Tibial nerve (tissue), 3 donors: Measurements from ENCODE around the gene HCFC1R1.

ENCODE experiments used
- POLR2A ChIP-seq, 2 donors: fragments of 450-650 bp; IDR thresholded peaks; one replicate each; pipeline ENCODE4 v1.6.1; 2017; ENCODE audit warnings: antibody characterized with exemption in 2 of 2, mild to moderate bottlenecking in 2 of 2, moderate library complexity in 2 of 2
- TF ChIP-seq, protein P1 (sequence below), 5 experiments: fragments of 200-600 bp in 3 of 5; fragments of 450-650 bp in 2 of 5; sonication (generic) in 3 of 5; IDR thresholded peaks; one replicate each; pipeline ENCODE4 v1.5.1; 2016 to 2019; ENCODE audit warnings: antibody characterized with exemption in 5 of 5, mild to moderate bottlenecking in 3 of 5, moderate library complexity in 2 of 5

DNA sequence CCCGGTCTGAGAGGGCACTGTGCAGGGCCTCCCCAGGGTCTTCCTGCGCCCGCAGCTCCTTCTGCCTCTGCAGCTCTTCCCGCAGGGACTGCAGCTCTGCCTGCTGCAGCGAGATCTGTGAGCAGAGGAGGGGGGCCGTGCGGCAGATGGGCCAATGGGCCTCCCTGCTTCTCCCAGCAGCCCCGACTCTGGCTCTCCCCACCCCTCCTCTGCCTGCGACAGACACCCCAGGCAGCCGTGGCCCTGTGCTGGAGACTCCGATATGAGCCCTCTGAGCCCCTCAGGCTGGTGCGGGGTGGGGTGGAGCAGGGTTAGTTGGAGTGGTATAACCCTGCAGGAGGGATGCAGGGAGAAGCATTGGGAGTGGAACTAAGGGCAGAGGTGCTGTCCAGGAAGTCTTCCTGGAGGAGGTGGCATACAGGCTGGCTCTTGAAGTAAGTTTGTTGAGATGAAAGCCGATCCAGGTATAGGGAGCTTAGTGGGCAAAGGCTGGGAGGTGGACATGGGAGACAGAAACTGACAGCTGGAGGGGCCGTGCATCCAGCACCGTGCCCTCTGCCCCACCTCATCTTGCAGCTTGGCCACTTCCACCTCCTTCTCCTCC lies 5.1 kb upstream of the HCFC1R1 start:
- TF ChIP-seq, protein P1, sequence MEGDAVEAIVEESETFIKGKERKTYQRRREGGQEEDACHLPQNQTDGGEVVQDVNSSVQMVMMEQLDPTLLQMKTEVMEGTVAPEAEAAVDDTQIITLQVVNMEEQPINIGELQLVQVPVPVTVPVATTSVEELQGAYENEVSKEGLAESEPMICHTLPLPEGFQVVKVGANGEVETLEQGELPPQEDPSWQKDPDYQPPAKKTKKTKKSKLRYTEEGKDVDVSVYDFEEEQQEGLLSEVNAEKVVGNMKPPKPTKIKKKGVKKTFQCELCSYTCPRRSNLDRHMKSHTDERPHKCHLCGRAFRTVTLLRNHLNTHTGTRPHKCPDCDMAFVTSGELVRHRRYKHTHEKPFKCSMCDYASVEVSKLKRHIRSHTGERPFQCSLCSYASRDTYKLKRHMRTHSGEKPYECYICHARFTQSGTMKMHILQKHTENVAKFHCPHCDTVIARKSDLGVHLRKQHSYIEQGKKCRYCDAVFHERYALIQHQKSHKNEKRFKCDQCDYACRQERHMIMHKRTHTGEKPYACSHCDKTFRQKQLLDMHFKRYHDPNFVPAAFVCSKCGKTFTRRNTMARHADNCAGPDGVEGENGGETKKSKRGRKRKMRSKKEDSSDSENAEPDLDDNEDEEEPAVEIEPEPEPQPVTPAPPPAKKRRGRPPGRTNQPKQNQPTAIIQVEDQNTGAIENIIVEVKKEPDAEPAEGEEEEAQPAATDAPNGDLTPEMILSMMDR (IDR thresholded peaks at IDR 0.05): no peak
- no peak for TF ChIP-seq POLR2A (IDR thresholded peaks at IDR 0.05)
